OCI-LY1 (cell line): ENCODE data around the gene ADAT3.

Experiments used
- H2AFZ ChIP-seq: fragments of 200-600 bp; sonication (generic), shearing (Covaris generic); 2 replicates; pipeline ENCODE4 v1.6.0; 2014; ENCODE audit warnings: antibody characterized with exemption, mild to moderate bottlenecking, low read length
- H3F3A ChIP-seq: fragments of 200-600 bp; sonication (generic), shearing (Covaris generic); 2 replicates; pipeline ENCODE4 v1.6.0; 2014; ENCODE audit warnings: mild to moderate bottlenecking, antibody characterized with exemption, low read length, moderate library complexity; ENCODE audit not compliant: insufficient read depth
- H3K27ac ChIP-seq: fragments of 200-600 bp; sonication (generic); 2 replicates; pipeline ENCODE4 v1.5.1; 2014; ENCODE audit warnings: low read length, mixed run types, mild to moderate bottlenecking, low read depth; ENCODE audit not compliant: poor library complexity, severe bottlenecking
- H3K27me3 ChIP-seq: fragments of 200-600 bp; sonication (generic); 2 replicates; pipeline ENCODE4 v1.6.0; 2014; ENCODE audit warnings: antibody characterized with exemption, mild to moderate bottlenecking, low read length, moderate library complexity; ENCODE audit not compliant: insufficient read depth
- H3K36me3 ChIP-seq: fragments of 200-600 bp; sonication (generic); 2 replicates; pipeline ENCODE4 v1.6.1; 2014; ENCODE audit warnings: mild to moderate bottlenecking, antibody characterized with exemption, low read length, moderate library complexity, mixed read lengths; ENCODE audit not compliant: insufficient read depth
- H3K4me1 ChIP-seq: fragments of 200-600 bp; sonication (generic); 2 replicates; pipeline ENCODE4 v1.5.1; 2014; ENCODE audit warnings: mild to moderate bottlenecking, low read length, moderate library complexity; ENCODE audit not compliant: insufficient read depth, severe bottlenecking
- H3K4me2 ChIP-seq: fragments of 200-600 bp; sonication (generic), shearing (Covaris generic); 2 replicates; pipeline ENCODE4 v1.6.1; 2014; ENCODE audit warnings: low read length
- H3K4me3 ChIP-seq: fragments of 200-600 bp; sonication (generic); 2 replicates; pipeline ENCODE4 v1.5.1; 2014; ENCODE audit warnings: low read length, low read depth, mild to moderate bottlenecking, mixed read lengths; ENCODE audit not compliant: poor library complexity, severe bottlenecking
- H3K79me2 ChIP-seq: fragments of 200-600 bp; shearing (Covaris generic); 2 replicates; pipeline ENCODE4 v1.6.1; 2016; ENCODE audit warnings: mixed run types, low read length, mixed read lengths; ENCODE audit not compliant: insufficient read depth
- H3K9ac ChIP-seq: fragments of 200-600 bp; sonication (generic), shearing (Covaris generic); 2 replicates; pipeline ENCODE4 v1.6.1; 2014; ENCODE audit warnings: mild to moderate bottlenecking, low read length, mixed read lengths
- H3K9me2 ChIP-seq: fragments of 200-600 bp; sonication (generic), shearing (Covaris generic); 2 replicates; pipeline ENCODE4 v1.6.1; 2014; ENCODE audit warnings: low read depth, mild to moderate bottlenecking, low read length, mixed read lengths
- H3K9me3 ChIP-seq: fragments of 200-600 bp; shearing (Covaris generic); 2 replicates; pipeline ENCODE4 v1.6.1; 2014; ENCODE audit warnings: low read length, mixed read lengths
- H4K20me1 ChIP-seq: fragments of 200-600 bp; sonication (generic), shearing (Covaris generic); 2 replicates; pipeline ENCODE4 v1.6.0; 2016; ENCODE audit warnings: mild to moderate bottlenecking, low read length; ENCODE audit not compliant: insufficient read depth
- EZH2 ChIP-seq: fragments of 200-600 bp; sonication (generic), shearing (Covaris generic); IDR thresholded peaks from 2 replicates; pipeline ENCODE4 v1.8.0; 2017; ENCODE audit warnings: borderline replicate concordance, mixed run types, mild to moderate bottlenecking, antibody characterized with exemption, low read length, moderate library complexity, mixed read lengths
- TF ChIP-seq, protein P1 (sequence below): fragments of 200-600 bp; sonication (generic), shearing (Covaris generic); IDR thresholded peaks from 2 replicates; pipeline ENCODE4 v1.5.1; 2017; ENCODE audit warnings: mild to moderate bottlenecking, antibody characterized with exemption, low read length, moderate library complexity, mixed read lengths

Gene ADAT3

DNA sequence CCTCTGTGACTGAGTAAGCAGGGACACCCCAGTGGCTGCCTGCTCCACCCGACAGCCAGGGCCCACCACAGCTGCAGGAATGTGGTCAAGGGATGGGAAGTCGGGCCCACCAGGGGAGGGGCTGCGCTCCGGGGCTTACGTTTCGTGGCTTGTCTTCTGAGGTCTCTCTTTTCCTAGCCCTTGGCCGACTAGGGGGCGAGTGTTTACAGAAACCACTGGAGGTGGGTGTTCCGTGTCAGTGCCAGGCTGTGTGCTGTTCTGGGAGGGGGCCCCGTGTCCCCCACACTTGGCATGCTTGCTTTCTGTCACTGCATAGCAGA, 4.5 kb downstream of the ADAT3 start:
- H3F3A ChIP-seq, result no peaks in the 10 kb centered on the region; the same call in 1 of the 2 replicates
- H3K9ac ChIP-seq, result no peak overlapping the region
- peaks cover 18% of the 10 kb centered on the region for H3K36me3 ChIP-seq
- H3K9me2 ChIP-seq, result no peaks in the 10 kb centered on the region
- H3K9me3 ChIP-seq, result no peaks in the 10 kb centered on the region
- no peak overlapping the region for H3K27ac ChIP-seq
- TF ChIP-seq EZH2, result no peak
- TF ChIP-seq, protein P1, sequence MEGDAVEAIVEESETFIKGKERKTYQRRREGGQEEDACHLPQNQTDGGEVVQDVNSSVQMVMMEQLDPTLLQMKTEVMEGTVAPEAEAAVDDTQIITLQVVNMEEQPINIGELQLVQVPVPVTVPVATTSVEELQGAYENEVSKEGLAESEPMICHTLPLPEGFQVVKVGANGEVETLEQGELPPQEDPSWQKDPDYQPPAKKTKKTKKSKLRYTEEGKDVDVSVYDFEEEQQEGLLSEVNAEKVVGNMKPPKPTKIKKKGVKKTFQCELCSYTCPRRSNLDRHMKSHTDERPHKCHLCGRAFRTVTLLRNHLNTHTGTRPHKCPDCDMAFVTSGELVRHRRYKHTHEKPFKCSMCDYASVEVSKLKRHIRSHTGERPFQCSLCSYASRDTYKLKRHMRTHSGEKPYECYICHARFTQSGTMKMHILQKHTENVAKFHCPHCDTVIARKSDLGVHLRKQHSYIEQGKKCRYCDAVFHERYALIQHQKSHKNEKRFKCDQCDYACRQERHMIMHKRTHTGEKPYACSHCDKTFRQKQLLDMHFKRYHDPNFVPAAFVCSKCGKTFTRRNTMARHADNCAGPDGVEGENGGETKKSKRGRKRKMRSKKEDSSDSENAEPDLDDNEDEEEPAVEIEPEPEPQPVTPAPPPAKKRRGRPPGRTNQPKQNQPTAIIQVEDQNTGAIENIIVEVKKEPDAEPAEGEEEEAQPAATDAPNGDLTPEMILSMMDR, result no peak
- H3K4me1 ChIP-seq, result peaks cover 44% of the 10 kb centered on the region
- no peaks in the 10 kb centered on the region for H4K20me1 ChIP-seq
- H3K4me2 ChIP-seq, result no peak overlapping the region; the same call in 1 of the 2 replicates
- peaks cover 32% of the 10 kb centered on the region for H3K79me2 ChIP-seq
- H2AFZ ChIP-seq, result no peak overlapping the region
- no peak overlapping the region for H3K4me3 ChIP-seq
- no peaks in the 10 kb centered on the region for H3K27me3 ChIP-seq

DNA sequence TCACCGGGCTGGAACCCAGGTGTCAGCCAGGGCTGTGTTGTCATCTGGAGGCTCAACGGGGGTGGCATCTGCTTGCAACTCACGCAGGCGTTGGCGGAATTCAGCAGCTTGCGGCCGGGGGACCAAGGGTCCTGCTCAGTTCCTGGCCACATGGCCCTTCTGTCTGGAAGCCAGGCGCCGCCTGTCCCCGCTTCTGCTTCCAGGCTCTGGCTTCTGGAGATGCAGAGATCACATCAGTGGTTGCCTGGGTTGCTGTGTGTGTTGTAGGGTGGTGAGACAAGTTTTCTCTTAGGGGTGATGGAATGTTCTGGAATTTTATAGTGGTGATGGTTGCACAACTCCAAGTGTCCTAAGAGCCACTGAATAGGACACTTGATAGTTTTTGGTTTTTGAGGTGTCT, 5.0 kb downstream of the ADAT3 start:
- Histone ChIP-seq H3K4me1 (peaks cover 41% of the 10 kb centered on the region), H3K4me2 (no peak overlapping the region; the same call in 1 of the 2 replicates), H2AFZ (no peak overlapping the region), H3K27me3 (no peaks in the 10 kb centered on the region), H4K20me1 (no peaks in the 10 kb centered on the region), H3K9ac (no peak overlapping the region), H3F3A (no peaks in the 10 kb centered on the region), H3K9me2 (no peaks in the 10 kb centered on the region), H3K79me2 (peaks cover 32% of the 10 kb centered on the region), H3K4me3 (no peak overlapping the region), H3K36me3 (peaks cover 18% of the 10 kb centered on the region), H3K9me3 (no peaks in the 10 kb centered on the region), H3K27ac (no peak overlapping the region)
- TF ChIP-seq, protein P1, result no peak
- no peak for TF ChIP-seq EZH2

DNA sequence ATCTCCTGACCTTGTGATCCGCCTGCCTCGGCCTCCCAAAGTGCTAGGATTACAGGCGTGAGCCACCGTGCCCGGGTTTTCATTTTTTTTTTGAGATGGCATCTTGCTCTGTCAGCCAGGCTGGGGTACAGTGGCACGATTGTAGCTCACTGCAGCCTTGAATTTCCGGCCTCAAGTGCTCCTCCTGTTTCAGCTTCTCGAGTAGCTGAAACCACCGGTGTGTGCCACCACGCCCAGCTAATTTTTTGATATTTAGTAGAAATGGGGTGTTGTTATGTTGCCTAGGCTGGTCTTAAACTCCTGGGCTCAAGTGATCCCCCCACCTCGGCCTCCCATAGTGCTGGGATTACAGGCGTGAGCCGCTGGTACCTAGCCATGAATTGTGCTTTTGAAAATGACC, 5.9 kb downstream of the ADAT3 start:
- peaks cover 36% of the 10 kb centered on the region for H3K4me1 ChIP-seq

More for the DNA sequence above, 5.9 kb downstream of the ADAT3 start:
- no peak overlapping the region for H3K4me3 ChIP-seq
- TF ChIP-seq, protein P1, result no peak
- no peak for TF ChIP-seq EZH2
- H3K9ac ChIP-seq, result no peak overlapping the region
- H3K79me2 ChIP-seq, result peaks cover 28% of the 10 kb centered on the region
- H4K20me1 ChIP-seq, result no peaks in the 10 kb centered on the region
- H3K27ac ChIP-seq, result no peak overlapping the region
- H2AFZ ChIP-seq, result no peak overlapping the region
- no peaks in the 10 kb centered on the region for H3K9me3 ChIP-seq
- no peak overlapping the region for H3K4me2 ChIP-seq
- H3K9me2 ChIP-seq, result no peaks in the 10 kb centered on the region
- no peaks in the 10 kb centered on the region for H3K27me3 ChIP-seq
- H3F3A ChIP-seq, result no peaks in the 10 kb centered on the region
- H3K36me3 ChIP-seq, result peaks cover 18% of the 10 kb centered on the region
